Measurements from ENCODE around the gene DCTN2. TPM values are rescaled to one million over a fixed set of nuclear protein-coding genes. Genes with fewer than 3 reads are reported as not detected.
A peak's percentile ranks its signal among the peaks of the same experiment; 100 is the strongest.

Gene DCTN2
- polyA plus RNA-seq, 1 donor from 2014 or later, result 369 TPM

DNA sequence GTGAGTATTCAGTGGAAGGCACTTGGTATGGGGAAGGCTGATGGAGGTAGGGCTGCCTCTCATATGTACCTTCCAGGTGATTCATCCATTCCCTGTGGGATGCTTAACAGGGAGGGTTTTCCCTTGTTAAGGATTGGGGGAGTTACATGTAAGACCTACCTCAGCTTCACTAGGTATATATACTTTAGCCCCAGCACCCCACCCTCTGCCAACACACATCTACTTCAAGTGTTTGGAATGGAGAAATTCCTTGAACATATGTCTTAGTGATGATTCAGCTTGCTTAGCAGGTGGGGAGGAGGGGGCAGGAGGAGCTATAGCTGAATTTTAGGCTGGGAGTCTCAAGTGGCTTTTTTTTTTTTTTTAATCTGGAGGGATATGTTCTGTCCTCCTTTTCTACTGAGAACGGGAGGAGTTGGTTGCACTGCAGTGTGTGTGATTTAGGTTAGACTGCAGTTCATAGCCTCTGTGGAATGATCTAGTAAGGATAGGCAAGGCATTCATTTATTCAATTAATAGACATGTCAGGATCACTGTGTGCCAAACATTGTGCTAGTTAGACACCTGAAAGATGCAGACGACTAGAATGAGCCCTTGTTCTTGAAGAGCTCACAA is 45.7 kb upstream of the DCTN2 start:
- H3K9ac ChIP-seq (ENCODE audit: low read length), result no peak overlapping the region
- H3K36me3 ChIP-seq (ENCODE audit: insufficient read depth, low read length), result no peaks in the 10 kb centered on the region
- no peaks in the 10 kb centered on the region for H4K20me1 ChIP-seq (ENCODE audit: insufficient read depth)
- no peaks in the 10 kb centered on the region for H3K9me3 ChIP-seq (ENCODE audit: low read length)
- H3K4me3 ChIP-seq (ENCODE audit: low read length), result peak overlapping the region; percentile 96
- H3F3A ChIP-seq (ENCODE audit: insufficient read depth, low read length, poor library complexity, severe bottlenecking), result no peaks in the 10 kb centered on the region
- H2AFZ ChIP-seq (ENCODE audit: low read depth, low read length), result no peak overlapping the region
- H3K27me3 ChIP-seq (ENCODE audit: insufficient read depth, low read depth, low read length), result no peaks in the 10 kb centered on the region
- TF ChIP-seq MXI1 (conservative IDR thresholded peaks at IDR 0.05; ENCODE audit: poor library complexity, severe bottlenecking) (no peak), SMC3 (conservative IDR thresholded peaks at IDR 0.05; ENCODE audit: poor library complexity) (no peak), EZH2 (IDR thresholded peaks at IDR 0.05; ENCODE audit: borderline replicate concordance, insufficient read depth, low read length, poor library complexity, severe bottlenecking) (no peak), EP300 (conservative IDR thresholded peaks at IDR 0.05; ENCODE audit: poor library complexity, severe bottlenecking) (no peak), TAF1 (IDR thresholded peaks at IDR 0.05; ENCODE audit: low read depth) (no peak), RAD21 (conservative IDR thresholded peaks at IDR 0.05) (no peak), POLR2AphosphoS5 (IDR thresholded peaks at IDR 0.05) (no peak)
- TF ChIP-seq, protein P1, sequence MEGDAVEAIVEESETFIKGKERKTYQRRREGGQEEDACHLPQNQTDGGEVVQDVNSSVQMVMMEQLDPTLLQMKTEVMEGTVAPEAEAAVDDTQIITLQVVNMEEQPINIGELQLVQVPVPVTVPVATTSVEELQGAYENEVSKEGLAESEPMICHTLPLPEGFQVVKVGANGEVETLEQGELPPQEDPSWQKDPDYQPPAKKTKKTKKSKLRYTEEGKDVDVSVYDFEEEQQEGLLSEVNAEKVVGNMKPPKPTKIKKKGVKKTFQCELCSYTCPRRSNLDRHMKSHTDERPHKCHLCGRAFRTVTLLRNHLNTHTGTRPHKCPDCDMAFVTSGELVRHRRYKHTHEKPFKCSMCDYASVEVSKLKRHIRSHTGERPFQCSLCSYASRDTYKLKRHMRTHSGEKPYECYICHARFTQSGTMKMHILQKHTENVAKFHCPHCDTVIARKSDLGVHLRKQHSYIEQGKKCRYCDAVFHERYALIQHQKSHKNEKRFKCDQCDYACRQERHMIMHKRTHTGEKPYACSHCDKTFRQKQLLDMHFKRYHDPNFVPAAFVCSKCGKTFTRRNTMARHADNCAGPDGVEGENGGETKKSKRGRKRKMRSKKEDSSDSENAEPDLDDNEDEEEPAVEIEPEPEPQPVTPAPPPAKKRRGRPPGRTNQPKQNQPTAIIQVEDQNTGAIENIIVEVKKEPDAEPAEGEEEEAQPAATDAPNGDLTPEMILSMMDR (IDR thresholded peaks at IDR 0.05; ENCODE audit: poor library complexity, severe bottlenecking), result no peak
- TF ChIP-seq, protein P2, sequence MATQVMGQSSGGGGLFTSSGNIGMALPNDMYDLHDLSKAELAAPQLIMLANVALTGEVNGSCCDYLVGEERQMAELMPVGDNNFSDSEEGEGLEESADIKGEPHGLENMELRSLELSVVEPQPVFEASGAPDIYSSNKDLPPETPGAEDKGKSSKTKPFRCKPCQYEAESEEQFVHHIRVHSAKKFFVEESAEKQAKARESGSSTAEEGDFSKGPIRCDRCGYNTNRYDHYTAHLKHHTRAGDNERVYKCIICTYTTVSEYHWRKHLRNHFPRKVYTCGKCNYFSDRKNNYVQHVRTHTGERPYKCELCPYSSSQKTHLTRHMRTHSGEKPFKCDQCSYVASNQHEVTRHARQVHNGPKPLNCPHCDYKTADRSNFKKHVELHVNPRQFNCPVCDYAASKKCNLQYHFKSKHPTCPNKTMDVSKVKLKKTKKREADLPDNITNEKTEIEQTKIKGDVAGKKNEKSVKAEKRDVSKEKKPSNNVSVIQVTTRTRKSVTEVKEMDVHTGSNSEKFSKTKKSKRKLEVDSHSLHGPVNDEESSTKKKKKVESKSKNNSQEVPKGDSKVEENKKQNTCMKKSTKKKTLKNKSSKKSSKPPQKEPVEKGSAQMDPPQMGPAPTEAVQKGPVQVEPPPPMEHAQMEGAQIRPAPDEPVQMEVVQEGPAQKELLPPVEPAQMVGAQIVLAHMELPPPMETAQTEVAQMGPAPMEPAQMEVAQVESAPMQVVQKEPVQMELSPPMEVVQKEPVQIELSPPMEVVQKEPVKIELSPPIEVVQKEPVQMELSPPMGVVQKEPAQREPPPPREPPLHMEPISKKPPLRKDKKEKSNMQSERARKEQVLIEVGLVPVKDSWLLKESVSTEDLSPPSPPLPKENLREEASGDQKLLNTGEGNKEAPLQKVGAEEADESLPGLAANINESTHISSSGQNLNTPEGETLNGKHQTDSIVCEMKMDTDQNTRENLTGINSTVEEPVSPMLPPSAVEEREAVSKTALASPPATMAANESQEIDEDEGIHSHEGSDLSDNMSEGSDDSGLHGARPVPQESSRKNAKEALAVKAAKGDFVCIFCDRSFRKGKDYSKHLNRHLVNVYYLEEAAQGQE (IDR thresholded peaks at IDR 0.05; ENCODE audit: borderline replicate concordance), result no peak
- peak overlapping the region; percentile 94 for H3K4me2 ChIP-seq (ENCODE audit: low read length)
- H3K79me2 ChIP-seq (replicated peaks; ENCODE audit: insufficient read depth, low read length), result peaks cover 2% of the 10 kb centered on the region
- no peak overlapping the region for H3K27ac ChIP-seq (ENCODE audit: low read length)
- H3K9me2 ChIP-seq (ENCODE audit: insufficient read depth, low read length), result no peaks in the 10 kb centered on the region

DNA sequence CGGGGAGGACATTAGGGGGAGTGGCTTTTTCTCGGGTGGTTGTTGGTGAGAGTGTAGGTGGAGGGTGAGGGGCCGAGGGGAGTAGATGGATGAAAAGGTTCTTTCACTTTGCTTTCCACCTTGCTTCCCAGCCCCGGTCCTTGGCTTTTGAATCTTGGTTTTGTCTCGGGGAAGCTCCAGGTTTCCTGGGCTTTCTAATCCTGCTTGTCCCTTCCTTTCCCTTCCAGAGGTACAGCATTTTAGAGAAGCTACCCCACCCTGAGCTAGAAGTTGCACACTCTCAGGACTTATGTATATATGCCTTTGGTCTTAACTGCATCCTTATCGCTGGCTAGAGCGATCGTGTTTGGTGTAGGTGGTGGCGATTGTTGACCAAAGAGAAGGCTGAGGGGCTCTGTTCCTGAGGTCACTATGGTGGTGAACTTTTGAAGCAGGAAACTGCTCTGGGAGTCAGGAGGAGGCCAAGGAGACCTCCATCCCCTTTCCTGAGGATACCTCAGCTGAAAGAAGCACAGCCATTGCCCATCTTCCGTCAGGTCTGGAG is 44.9 kb upstream of the DCTN2 start:
- Histone ChIP-seq H3K9ac (ENCODE audit: low read length) (peak overlapping the region; percentile 74), H2AFZ (ENCODE audit: low read depth, low read length) (peak overlapping the region; percentile 60), H3K9me3 (ENCODE audit: low read length) (no peaks in the 10 kb centered on the region), H3K4me2 (ENCODE audit: low read length) (peak overlapping the region; percentile 94), H3K4me3 (ENCODE audit: low read length) (peak overlapping the region; percentile 96), H3K36me3 (ENCODE audit: insufficient read depth, low read length) (no peaks in the 10 kb centered on the region), H3F3A (ENCODE audit: insufficient read depth, low read length, poor library complexity, severe bottlenecking) (no peaks in the 10 kb centered on the region), H3K27ac (ENCODE audit: low read length) (peak overlapping the region; percentile 39), H3K9me2 (ENCODE audit: insufficient read depth, low read length) (no peaks in the 10 kb centered on the region), H3K79me2 (replicated peaks; ENCODE audit: insufficient read depth, low read length) (peaks cover 2% of the 10 kb centered on the region), H3K27me3 (ENCODE audit: insufficient read depth, low read depth, low read length) (no peaks in the 10 kb centered on the region), H4K20me1 (ENCODE audit: insufficient read depth) (no peaks in the 10 kb centered on the region)
- TF ChIP-seq, protein P1 (IDR thresholded peaks at IDR 0.05; ENCODE audit: poor library complexity, severe bottlenecking), result no peak
- TF ChIP-seq, protein P2 (IDR thresholded peaks at IDR 0.05; ENCODE audit: borderline replicate concordance), result no peak
- TF ChIP-seq EP300 (conservative IDR thresholded peaks at IDR 0.05; ENCODE audit: poor library complexity, severe bottlenecking) (no peak), RAD21 (conservative IDR thresholded peaks at IDR 0.05) (no peak), POLR2AphosphoS5 (IDR thresholded peaks at IDR 0.05) (no peak), SMC3 (conservative IDR thresholded peaks at IDR 0.05; ENCODE audit: poor library complexity) (no peak), MXI1 (conservative IDR thresholded peaks at IDR 0.05; ENCODE audit: poor library complexity, severe bottlenecking) (no peak), TAF1 (IDR thresholded peaks at IDR 0.05; ENCODE audit: low read depth) (no peak), EZH2 (IDR thresholded peaks at IDR 0.05; ENCODE audit: borderline replicate concordance, insufficient read depth, low read length, poor library complexity, severe bottlenecking) (no peak)

All from neural cell (in vitro differentiated cells).